G401 (cell line): Measurements from ENCODE around the gene CDKAL1. TPM values are rescaled to one million over a fixed set of nuclear protein-coding genes. Genes with fewer than 3 reads are reported as not detected.

ENCODE experiments used
- DNase-seq: peaks from one replicate; pipeline ENCODE4 v3.0.0-alpha.2; 2015; ENCODE audit warnings: low spot score
- in situ Hi-C: cut with HindIII; loops from 2 replicates; pipeline ENCODE4 v1.10.0; 2016; ENCODE audit warnings: low sequenced_read_pairs, mixed read lengths
- total RNA-seq: library from RNA; depleted of rRNA; stranded (reverse); fragments of >200 nt; shearing (Covaris generic); gene quantifications from 2 replicates; pipeline ENCODE4 v1.2.3, GENCODE V29; 2014

CDKAL1 gene
- total RNA-seq, 1 experiment from 2014 or later: 25.7 TPM

- in situ Hi-C loops: no loop called here
- DNase-seq: no peak
Observed at GRCh38 chr6:21142741-21143140, 608.5 kb downstream of the CDKAL1 start.

GRCh38 chr6:21143645-21144044, 609.4 kb downstream of the CDKAL1 start:
- no peak for DNase-seq
- in situ Hi-C loops: no loop called here

GRCh38 chr6:21144928-21145327, 610.7 kb downstream of the CDKAL1 start:
- DNase-seq: no peak
- in situ Hi-C loops: no loop called here

- no peak for DNase-seq
- in situ Hi-C loops: no loop called here
Observed at GRCh38 chr6:21147995-21148394, 613.7 kb downstream of the CDKAL1 start.

GRCh38 chr6:21149470-21149869, 615.2 kb downstream of the CDKAL1 start:
- no peak for DNase-seq
- in situ Hi-C loops: no loop called here

GRCh38 chr6:21150667-21151066, 616.4 kb downstream of the CDKAL1 start:
- DNase-seq: no peak
- in situ Hi-C loops: no loop called here

GRCh38 chr6:21151119-21151518, 616.9 kb downstream of the CDKAL1 start:
- no peak for DNase-seq
- in situ Hi-C loops: no loop called here

GRCh38 chr6:21151530-21151929, 617.3 kb downstream of the CDKAL1 start:
- in situ Hi-C loops: no loop called here
- no peak for DNase-seq

GRCh38 chr6:21157186-21157929, 623.1 kb downstream of the CDKAL1 start:
- in situ Hi-C loops: no loop called here

GRCh38 chr6:21158149-21158548, 623.9 kb downstream of the CDKAL1 start:
- DNase-seq: no peak
- in situ Hi-C loops: no loop called here

More at GRCh38 chr6:21157186-21157929, 623.1 kb downstream of the CDKAL1 start:
- no peak for DNase-seq

- in situ Hi-C loops: no loop called here
- DNase-seq: no peak
Observed at GRCh38 chr6:21158873-21159272, 624.6 kb downstream of the CDKAL1 start.

GRCh38 chr6:21159465-21159864, 625.2 kb downstream of the CDKAL1 start:
- in situ Hi-C loops: no loop called here
- no peak for DNase-seq

- in situ Hi-C loops: no loop called here
- DNase-seq: no peak
Observed at GRCh38 chr6:21161707-21162106, 627.5 kb downstream of the CDKAL1 start.

- in situ Hi-C loops: no loop called here
- DNase-seq: no peak
Observed at GRCh38 chr6:21163110-21163837, 629.0 kb downstream of the CDKAL1 start.

GRCh38 chr6:21163838-21164180, 629.6 kb downstream of the CDKAL1 start:
- in situ Hi-C loops: no loop called here
- no peak for DNase-seq

- in situ Hi-C loops: no loop called here
- DNase-seq: no peak
Observed at GRCh38 chr6:21164768-21165326, 630.6 kb downstream of the CDKAL1 start.

- in situ Hi-C loops: no loop called here
- no peak for DNase-seq
Observed at GRCh38 chr6:21166754-21167153, 632.5 kb downstream of the CDKAL1 start.

GRCh38 chr6:21167790-21168189, 633.5 kb downstream of the CDKAL1 start:
- no peak for DNase-seq
- in situ Hi-C loops: no loop called here

- DNase-seq: no peak
- in situ Hi-C loops: no loop called here
Observed at GRCh38 chr6:21171801-21172200, 637.5 kb downstream of the CDKAL1 start.

GRCh38 chr6:21173031-21173430, 638.8 kb downstream of the CDKAL1 start:
- no peak for DNase-seq
- in situ Hi-C loops: no loop called here
